A673 (cell line): ENCODE measurements around the gene GALNTL6. TPM values are rescaled to one million over a fixed set of nuclear protein-coding genes. Genes with fewer than 3 reads are reported as not detected.

Source experiments
- BruUV-seq: library from RNA; stranded (reverse); fragments of 400-500 nt; replicated peaks from 2 replicates; lab custom pipeline; 2021; lab: Mats Ljungman, UMichigan
- CTCF ChIA-PET: fragments of 300-600 bp; sonication (Branson Sonifier 250); formaldehyde crosslinking; loops from one replicate; lab custom pipeline; 2022; ENCODE audit warnings: antibody characterized with exemption; lab: Charles Lee
- POLR2A ChIA-PET: fragments of 300-600 bp; sonication (Branson Sonifier 250); formaldehyde crosslinking; loops from one replicate; lab custom pipeline; 2022; ENCODE audit warnings: antibody characterized with exemption; ENCODE audit not compliant: low non-redundant PET; lab: Charles Lee
- DNase-seq: peaks from one replicate; pipeline ENCODE4 v3.0.0-alpha.2; 2015; ENCODE audit warnings: low spot score
- H3K27ac ChIP-seq: fragments of 200-600 bp; sonication (generic); 2 replicates; pipeline ENCODE4 v1.5.1; 2016; ENCODE audit warnings: mixed run types, low read depth, mild to moderate bottlenecking, mixed read lengths, antibody characterized with exemption, low read length; ENCODE audit not compliant: poor library complexity, severe bottlenecking
- H3K27me3 ChIP-seq: fragments of 200-600 bp; sonication (generic); replicated peaks from 2 replicates; pipeline ENCODE4 v1.6.1; 2017; ENCODE audit warnings: mixed run types, low read depth, mild to moderate bottlenecking, mixed read lengths, antibody characterized with exemption, low read length; ENCODE audit not compliant: insufficient read depth, poor library complexity
- H3K36me3 ChIP-seq: fragments of 200-600 bp; sonication (generic); 2 replicates; pipeline ENCODE4 v1.6.1; 2016; ENCODE audit warnings: mixed run types, mild to moderate bottlenecking, mixed read lengths, antibody characterized with exemption, low read length; ENCODE audit not compliant: insufficient read depth, poor library complexity, severe bottlenecking
- H3K4me1 ChIP-seq: fragments of 200-600 bp; sonication (generic); 2 replicates; pipeline ENCODE4 v1.6.1; 2017; ENCODE audit warnings: mixed run types, mild to moderate bottlenecking, mixed read lengths, antibody characterized with exemption, low read length; ENCODE audit not compliant: insufficient read depth, poor library complexity, severe bottlenecking
- H3K4me3 ChIP-seq: fragments of 200-600 bp; sonication (generic); 2 replicates; pipeline ENCODE4 v1.5.1; 2016; ENCODE audit warnings: low read depth, mixed run types, mild to moderate bottlenecking, mixed read lengths, low read length; ENCODE audit not compliant: poor library complexity, severe bottlenecking
- H3K9me3 ChIP-seq: fragments of 200-600 bp; sonication (generic); 2 replicates; pipeline ENCODE4 v1.6.1; 2016; ENCODE audit warnings: mixed run types, low read depth, mild to moderate bottlenecking, mixed read lengths, antibody characterized with exemption, low read length; ENCODE audit not compliant: poor library complexity, severe bottlenecking
- EZH2 ChIP-seq: fragments of 200-600 bp; sonication (generic); IDR thresholded peaks from 2 replicates; pipeline ENCODE4 v1.6.1; 2017; ENCODE audit warnings: borderline replicate concordance, low read depth, mild to moderate bottlenecking, mixed read lengths, antibody characterized with exemption, low read length; ENCODE audit not compliant: poor library complexity, severe bottlenecking
- intact Hi-C: fragments of 100-400 bp; cut with micrococcal nuclease; formaldehyde crosslinking; loops from one replicate; pipeline ENCODE4 v1.10.0; 2022; ENCODE audit not compliant: unreplicated experiment
- total RNA-seq: library from RNA; stranded (reverse); gene quantifications from 2 replicates; pipeline ENCODE4 v1.2.3, GENCODE V29; 2021
- TF ChIP-seq, protein P1 (sequence below): fragments of 300-800, 200-600 bp; sonication (generic); conservative IDR thresholded peaks from 2 replicates; pipeline ENCODE4 v1.5.1; 2017; ENCODE audit warnings: low read depth, mild to moderate bottlenecking, antibody characterized with exemption, low read length, moderate library complexity, mixed read lengths

The GALNTL6 gene
- total RNA-seq, 1 experiment from 2014 or later: 0.30 TPM

DNA sequence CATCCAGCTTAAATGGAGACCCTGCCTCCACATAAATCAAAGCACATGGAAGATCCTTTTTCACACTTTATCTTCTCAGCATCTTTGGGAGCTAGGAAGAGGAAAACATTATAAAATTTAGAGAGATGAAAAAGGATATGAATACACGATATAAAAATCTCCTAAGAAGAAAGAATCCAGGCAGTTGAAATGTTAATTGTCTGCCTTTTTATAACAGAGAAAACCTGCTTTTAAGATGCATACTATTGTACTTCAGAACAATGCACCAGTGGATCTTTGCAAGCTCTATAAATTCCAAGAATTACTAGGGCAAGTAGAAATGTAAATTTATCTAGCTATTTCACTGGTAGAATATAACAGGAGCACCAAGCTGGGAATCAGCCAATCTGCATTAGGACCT, 1055.1 kb downstream of the GALNTL6 start:
- Histone ChIP-seq H3K9me3 (no peaks in the 10 kb centered on the region), H3K36me3 (no peaks in the 10 kb centered on the region), H3K27me3 (no peaks in the 10 kb centered on the region), H3K27ac (no peak overlapping the region), H3K4me1 (no peaks in the 10 kb centered on the region), H3K4me3 (no peak overlapping the region)
- DNase-seq: no peak
- ChIA-PET POLR2A (no interaction called here), CTCF (no interaction called here)
- TF ChIP-seq, protein P1, sequence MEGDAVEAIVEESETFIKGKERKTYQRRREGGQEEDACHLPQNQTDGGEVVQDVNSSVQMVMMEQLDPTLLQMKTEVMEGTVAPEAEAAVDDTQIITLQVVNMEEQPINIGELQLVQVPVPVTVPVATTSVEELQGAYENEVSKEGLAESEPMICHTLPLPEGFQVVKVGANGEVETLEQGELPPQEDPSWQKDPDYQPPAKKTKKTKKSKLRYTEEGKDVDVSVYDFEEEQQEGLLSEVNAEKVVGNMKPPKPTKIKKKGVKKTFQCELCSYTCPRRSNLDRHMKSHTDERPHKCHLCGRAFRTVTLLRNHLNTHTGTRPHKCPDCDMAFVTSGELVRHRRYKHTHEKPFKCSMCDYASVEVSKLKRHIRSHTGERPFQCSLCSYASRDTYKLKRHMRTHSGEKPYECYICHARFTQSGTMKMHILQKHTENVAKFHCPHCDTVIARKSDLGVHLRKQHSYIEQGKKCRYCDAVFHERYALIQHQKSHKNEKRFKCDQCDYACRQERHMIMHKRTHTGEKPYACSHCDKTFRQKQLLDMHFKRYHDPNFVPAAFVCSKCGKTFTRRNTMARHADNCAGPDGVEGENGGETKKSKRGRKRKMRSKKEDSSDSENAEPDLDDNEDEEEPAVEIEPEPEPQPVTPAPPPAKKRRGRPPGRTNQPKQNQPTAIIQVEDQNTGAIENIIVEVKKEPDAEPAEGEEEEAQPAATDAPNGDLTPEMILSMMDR: no peak
- no peak for TF ChIP-seq EZH2
- BruUV-seq: no TSS peak
- intact Hi-C loops: loop anchor here (10.0 kb wide), 1 partner anchor 387 kb away; no protein-coding TSS in a partner anchor

DNA sequence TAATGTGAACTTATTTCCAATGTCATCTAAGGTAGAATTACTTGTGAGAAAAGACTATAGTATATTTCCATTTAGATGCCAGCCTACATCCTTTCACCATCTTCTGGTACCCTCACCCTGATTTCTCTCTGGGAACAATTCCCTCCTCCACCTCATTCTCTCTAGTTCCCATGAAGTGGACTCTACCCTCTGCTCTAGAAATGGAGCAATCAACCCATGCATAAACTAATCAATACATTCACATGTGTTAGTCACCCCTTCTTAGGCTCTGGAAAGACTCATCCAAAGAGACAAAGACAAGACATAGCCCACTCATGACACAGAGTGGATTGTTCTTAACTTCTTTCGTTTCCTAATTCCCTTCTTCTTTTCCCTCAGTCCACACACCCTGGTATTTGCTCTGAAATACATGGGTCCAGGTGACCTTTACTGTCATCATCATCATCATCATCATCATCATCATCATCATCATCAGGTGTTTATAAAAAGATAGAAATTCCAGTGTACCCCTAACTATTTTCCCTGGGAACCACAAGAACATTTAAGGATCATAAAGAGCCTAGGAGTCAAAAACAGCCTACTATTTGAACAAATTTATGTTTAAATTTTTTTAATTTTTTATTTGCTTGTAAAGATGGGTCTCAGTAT, 1056.5 kb downstream of the GALNTL6 start:
- Histone ChIP-seq H3K27me3 (no peaks in the 10 kb centered on the region), H3K4me3 (no peak overlapping the region), H3K9me3 (no peaks in the 10 kb centered on the region), H3K36me3 (no peaks in the 10 kb centered on the region), H3K4me1 (no peaks in the 10 kb centered on the region), H3K27ac (no peak overlapping the region)
- POLR2A ChIA-PET: no interaction called here
- DNase-seq: no peak
- BruUV-seq: no TSS peak
- intact Hi-C loops: loop anchor here (5.0 to 10.0 kb wide), 2 partner anchors 143 to 385 kb away; no protein-coding TSS in a partner anchor
- CTCF ChIA-PET: no interaction called here
- no peak for TF ChIP-seq EZH2
- TF ChIP-seq, protein P1: no peak

DNA sequence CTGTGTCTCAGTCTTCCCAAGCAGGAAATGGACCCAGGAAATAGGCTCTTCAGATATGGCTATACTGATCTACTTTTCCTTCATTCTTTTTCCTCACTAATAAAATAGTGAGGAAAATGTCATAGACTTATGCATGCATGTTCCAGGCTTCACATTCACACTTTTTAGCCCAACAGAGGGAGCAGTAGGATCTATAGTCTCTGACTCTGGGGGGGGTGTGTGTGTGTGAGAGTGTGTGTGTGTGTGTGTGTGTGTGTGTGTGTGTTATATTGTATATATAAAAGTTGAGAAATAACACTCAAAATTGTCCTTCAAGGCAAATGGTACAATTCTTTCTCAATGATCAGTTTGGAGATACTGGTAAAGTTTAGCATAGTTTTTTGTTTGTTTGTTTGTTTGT, 1058.2 kb downstream of the GALNTL6 start:
- Histone ChIP-seq H3K4me3 (no peak overlapping the region), H3K27ac (no peak overlapping the region), H3K9me3 (no peaks in the 10 kb centered on the region), H3K4me1 (no peaks in the 10 kb centered on the region), H3K27me3 (no peaks in the 10 kb centered on the region), H3K36me3 (no peaks in the 10 kb centered on the region)
- POLR2A ChIA-PET: no interaction called here
- DNase-seq: peak; percentile 52
- BruUV-seq: no TSS peak
- intact Hi-C loops: loop anchor here (5.0 kb wide), 1 partner anchor 141 kb away; no protein-coding TSS in a partner anchor
- TF ChIP-seq, protein P1: peak; percentile 38
- no peak for TF ChIP-seq EZH2
- CTCF ChIA-PET: no interaction called here
